Activated T-cell treated with anti-CD3 and anti-CD28 coated beads, Interleukin-2, amount 50 U/mL, for 72 hours (primary cell): ENCODE results near the gene ZNF729. TPM values are rescaled to one million over a fixed set of nuclear protein-coding genes. Genes with fewer than 3 reads are reported as not detected.

Experiments
- total RNA-seq, 2 donors: library from RNA; stranded (reverse); gene quantifications; one replicate each; pipeline ENCODE4 v1.2.3, GENCODE V29; 2022

Gene ZNF729
- total RNA-seq, 2 donors from 2014 or later: not detected

Other genes with a start within 250 kb of the ZNF729 start
- gene ZNF257, start 234.0 kb upstream of the ZNF729 start, total RNA-seq: 10 to 100 TPM in 1 of 2 donors, 1 to 10 TPM in 1; 9.6 to 12.1 TPM
- gene ZNF676, start 89.5 kb upstream of the ZNF729 start, total RNA-seq: not detected
- gene ZNF98, start 135.9 kb downstream of the ZNF729 start, total RNA-seq: under 1 TPM in 1 of 2 donors, not detected in 1; 0.14 TPM